DOHH2 (cell line): Measurements from ENCODE around the gene PCBD1.

Source experiments
- CTCF ChIP-seq: fragments of 200-600 bp; sonication (generic); IDR thresholded peaks from one replicate; pipeline ENCODE4 v1.5.1; 2014; ENCODE audit warnings: antibody characterized with exemption, mild to moderate bottlenecking, low read depth, low read length; ENCODE audit not compliant: poor library complexity, severe bottlenecking
- EZH2phosphoT487 ChIP-seq: fragments of 200-600 bp; sonication (generic); IDR thresholded peaks from 2 replicates; pipeline ENCODE4 v1.6.1; 2017; ENCODE audit warnings: borderline replicate concordance, mild to moderate bottlenecking, antibody characterized with exemption, low read length, moderate library complexity, mixed read lengths

GRCh38 chr10:70834441-70835151 lies 53.8 kb downstream of the PCBD1 start:
- no peak for TF ChIP-seq CTCF
- no peak for TF ChIP-seq EZH2phosphoT487
